HG03460 (cell line): ENCODE data around the gene TDRD5.

ENCODE experiments used
- ATAC-seq: cut with Tn5 transposase; IDR thresholded peaks from one replicate; pipeline ENCODE4 v1.9.1; 2021; ENCODE audit not compliant: unreplicated experiment

TDRD5 gene

GRCh38 chr1:179591592-179592580 is at the start of gene TDRD5:
TSS of gene TDRD5 (plus strand) at chr1:179591832. CDS start at chr1:179592616, 784 bp downstream.
- no peak for ATAC-seq

- no peak for ATAC-seq
Observed at GRCh38 chr1:179545321-179545720, 46.3 kb upstream of the TDRD5 start.

- no peak for ATAC-seq
Observed at GRCh38 chr1:179547021-179547535, 44.6 kb upstream of the TDRD5 start.

DNA sequence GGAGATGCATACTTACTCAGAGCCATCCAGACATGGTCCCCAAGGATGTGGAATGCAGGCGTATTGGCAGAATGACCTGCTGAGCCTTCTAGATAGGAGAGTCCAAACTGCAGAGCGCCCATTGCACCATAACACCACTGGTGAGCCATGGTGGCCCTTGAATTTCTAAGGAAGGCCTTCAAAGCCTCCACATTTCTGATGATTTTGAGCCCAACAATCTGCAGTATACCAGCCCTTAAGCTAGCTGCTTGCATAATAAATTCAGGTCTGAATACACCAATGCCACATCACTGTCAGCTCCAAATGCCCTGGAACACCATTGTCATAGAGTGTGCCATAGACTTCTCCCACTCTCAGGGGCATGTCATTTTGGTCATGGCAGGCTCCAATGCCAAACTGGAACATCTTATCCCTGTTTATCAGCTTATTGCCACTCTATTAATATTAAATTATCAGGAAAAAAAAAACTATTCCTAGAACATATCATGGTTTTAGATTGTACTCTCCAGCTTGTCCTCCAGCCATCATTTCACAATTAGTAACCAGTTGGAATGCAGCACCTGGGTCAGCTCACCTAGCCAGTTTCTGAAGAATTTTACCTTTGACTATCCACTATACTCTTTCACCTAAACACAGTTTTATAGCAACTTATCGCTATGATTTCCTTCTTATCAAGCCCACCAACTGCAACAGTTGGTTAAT is 42.8 kb upstream of the TDRD5 start:
- ATAC-seq: no peak

- no peak for ATAC-seq
Observed at GRCh38 chr1:179549368-179549700, 42.3 kb upstream of the TDRD5 start.

DNA sequence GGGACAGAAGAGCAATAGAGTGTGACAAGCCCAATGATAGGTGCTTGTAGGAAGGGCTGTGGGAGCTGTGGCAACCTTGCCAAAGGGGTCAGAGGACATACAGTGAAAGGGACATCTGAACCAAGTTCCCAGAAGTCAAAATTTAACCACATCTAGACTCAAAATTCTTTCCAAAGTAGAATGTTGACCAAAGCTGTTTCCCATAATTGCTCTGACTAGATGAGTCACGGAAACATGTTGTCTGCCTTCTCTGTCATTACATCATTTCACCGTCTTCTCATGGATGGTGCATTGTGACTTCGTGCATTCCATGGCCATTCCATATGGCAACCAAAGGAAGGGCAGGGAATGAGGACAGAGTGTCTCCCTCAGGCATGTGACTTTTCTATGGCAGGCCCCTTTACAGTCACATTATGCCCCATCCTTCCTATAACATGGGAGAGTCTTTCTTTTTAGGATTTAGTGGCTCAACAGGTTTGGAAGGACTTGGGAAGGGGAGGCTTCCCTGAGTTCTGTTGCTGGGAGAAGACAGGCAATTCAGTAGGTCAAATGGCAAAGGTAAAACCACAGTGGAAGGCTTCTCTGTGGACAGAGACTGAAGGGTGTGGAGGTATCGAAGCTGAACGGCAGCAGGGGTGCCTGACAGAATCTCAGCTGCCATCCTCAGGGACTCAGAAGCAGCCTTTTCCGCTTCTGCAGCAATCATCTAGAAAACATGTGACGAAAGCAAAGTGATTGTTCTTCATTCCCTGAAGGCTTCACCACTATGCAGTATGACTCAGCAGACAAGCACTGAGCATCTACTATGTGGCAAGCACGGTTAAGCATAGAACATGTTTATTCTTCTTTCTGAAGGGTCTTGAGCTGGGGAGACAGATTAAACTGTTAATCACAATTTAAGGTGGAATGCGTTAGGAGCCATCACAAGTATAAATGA is 40.6 kb upstream of the TDRD5 start:
- no peak for ATAC-seq

DNA sequence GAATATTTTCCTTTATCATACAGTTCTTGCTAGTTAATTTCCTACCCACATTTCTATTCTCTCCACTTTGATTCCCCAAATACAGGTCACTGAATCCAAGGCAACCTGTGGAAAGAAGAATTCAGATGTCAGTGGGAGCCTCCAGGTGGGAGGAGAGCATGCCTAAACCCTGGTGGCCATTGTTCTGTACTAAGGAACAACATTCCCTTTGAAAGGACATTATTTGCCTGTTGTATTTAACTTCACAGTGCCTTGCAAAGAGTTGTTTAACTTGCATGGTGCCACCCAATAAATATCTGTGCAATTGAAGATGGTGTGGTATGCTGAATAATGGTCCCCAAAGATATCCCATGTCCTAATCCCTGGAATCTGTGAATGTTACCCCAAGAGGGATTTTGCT is 37.2 kb upstream of the TDRD5 start:
- ATAC-seq: no peak

- ATAC-seq: no peak
Observed at GRCh38 chr1:179558078-179558477, 33.6 kb upstream of the TDRD5 start.

- no peak for ATAC-seq
Observed at GRCh38 chr1:179575497-179576314, 15.9 kb upstream of the TDRD5 start, which contains the start of gene NPHS2. TSS of gene NPHS2 (minus strand) at chr1:179575948. CDS start at chr1:179575864, 84 bp downstream.

DNA sequence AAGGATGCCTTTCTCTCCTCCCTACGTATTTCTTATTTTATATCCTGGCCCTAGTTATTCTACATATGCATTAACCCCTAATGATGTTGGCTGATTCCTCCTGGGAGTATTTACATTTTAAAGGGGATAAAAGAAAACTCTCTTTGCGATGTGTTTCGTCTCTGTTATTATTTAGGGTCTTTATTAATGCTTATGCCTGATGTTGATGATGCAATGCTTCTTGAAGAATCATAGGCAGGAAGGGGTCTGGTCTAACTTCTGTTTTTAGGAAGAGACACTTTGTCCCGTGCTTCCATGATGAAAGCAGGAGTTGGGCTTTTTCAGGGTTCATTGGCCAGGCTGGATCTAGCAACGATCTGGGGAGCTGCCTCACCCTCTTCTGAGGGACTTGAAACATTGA is 15.1 kb upstream of the TDRD5 start:
- no peak for ATAC-seq

GRCh38 chr1:179583771-179584320 is 7.8 kb upstream of the TDRD5 start:
- ATAC-seq: no peak

GRCh38 chr1:179586107-179586823 is 5.4 kb upstream of the TDRD5 start:
- ATAC-seq: no peak

- ATAC-seq: no peak
Observed at GRCh38 chr1:179587336-179587735, 4.3 kb upstream of the TDRD5 start.

GRCh38 chr1:179588425-179589024 is 3.1 kb upstream of the TDRD5 start:
- ATAC-seq: no peak

DNA sequence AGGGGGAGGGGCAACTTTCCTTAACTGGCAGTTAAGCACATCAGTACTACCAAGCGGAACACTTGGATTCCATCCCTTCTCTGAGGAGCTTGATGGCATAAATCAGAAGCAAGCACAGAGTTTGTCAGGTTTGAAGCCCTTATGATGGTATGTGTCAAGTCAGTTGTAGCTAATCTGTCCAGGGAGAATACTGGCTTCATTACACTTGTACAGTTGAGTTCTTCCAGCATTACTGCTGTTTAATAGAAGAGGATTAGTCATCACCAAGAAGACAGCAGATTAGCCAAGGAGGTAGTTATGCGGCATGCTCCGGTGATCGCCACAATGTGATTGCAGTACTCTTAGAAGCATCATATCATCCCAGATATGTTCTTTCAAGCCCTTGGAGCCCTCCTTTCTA is 2.1 kb upstream of the TDRD5 start:
- no peak for ATAC-seq

- ATAC-seq: no peak
Observed at GRCh38 chr1:179590671-179591070, 961 bp upstream of the TDRD5 start.

- ATAC-seq: no peak
Observed at GRCh38 chr1:179591253-179591591, 410 bp upstream of the TDRD5 start.

- no peak for ATAC-seq
Observed at GRCh38 chr1:179598631-179599030, 7.0 kb downstream of the TDRD5 start.
